Kidney (tissue), 14 donors: Measurements from ENCODE around the gene NAXD. TPM values are rescaled to one million over a fixed set of nuclear protein-coding genes. Genes with fewer than 3 reads are reported as not detected.

Source experiments
- DNase-seq, 5 donors: peaks; one replicate each; pipeline ENCODE4 v3.0.0-alpha.2; 2013 to 2020
- FAIRE-seq: peaks from 2 replicates; lab custom pipeline; 2012; peaks lifted over from hg19 to GRCh38; lab: Jason Lieb, UNC
- H3K27ac ChIP-seq, 2 donors: one replicate each; pipeline ENCODE4 v1.7.0; 2013; ENCODE audit warnings: low read depth in 2 of 2, low read length in 2 of 2, inconsistent platforms in 1 of 2
- H3K27me3 ChIP-seq: one replicate; pipeline ENCODE4 v1.7.1; 2013; ENCODE audit warnings: low read length, inconsistent platforms; ENCODE audit not compliant: control insufficient read depth, insufficient read depth
- H3K36me3 ChIP-seq, 3 donors: one replicate each; pipeline versions ENCODE4 v1.7.0 to v1.7.1; 2013; ENCODE audit warnings: low read length in 3 of 3, control low read depth in 1 of 3, inconsistent platforms in 1 of 3; ENCODE audit not compliant: insufficient read depth in 3 of 3, control insufficient read depth in 2 of 3
- H3K4me1 ChIP-seq, 3 donors: one replicate each; pipeline versions ENCODE4 v1.7.0 to v1.7.1; 2013; ENCODE audit warnings: low read length in 3 of 3, inconsistent platforms in 1 of 3, low read depth in 1 of 3; ENCODE audit not compliant: control insufficient read depth in 2 of 3, insufficient read depth in 2 of 3
- H3K4me3 ChIP-seq, 3 donors: one replicate each; pipeline versions ENCODE4 v1.7.0 to v1.8.1; 2013; ENCODE audit warnings: low read length in 3 of 3, control low read depth in 1 of 3, inconsistent platforms in 1 of 3
- H3K9ac ChIP-seq, 3 donors: one replicate each; pipeline versions ENCODE4 v1.7.0 to v1.7.1; 2013; ENCODE audit warnings: low read length in 3 of 3, control low read depth in 1 of 3, inconsistent platforms in 1 of 3
- H3K9me3 ChIP-seq, 3 donors: one replicate each; pipeline versions ENCODE4 v1.7.0 to v1.7.1; 2013; ENCODE audit warnings: low read length in 3 of 3, control low read depth in 1 of 3, inconsistent platforms in 1 of 3; ENCODE audit not compliant: control insufficient read depth in 2 of 3, insufficient read depth in 1 of 3
- intact Hi-C: fragments of 100-400 bp; cut with DNase I; formaldehyde crosslinking; loops from one replicate; pipeline ENCODE4 v1.11.1; 2022
- polyA plus RNA-seq: library from polyadenylated mRNA; stranded (reverse); fragments of 350-450 nt; fragmentation: Illumina TruSeq; extraction: RNeasy Lipid Tissue Mini Kit (QIAGEN cat#74804); gene quantifications from one replicate; pipeline ENCODE4 v1.2.3, GENCODE V29; 2014; ENCODE audit warnings: low read depth, low replicate concordance; ENCODE audit not compliant: insufficient read depth
- total RNA-seq: library from RNA; stranded (reverse); fragmentation: NEBNext Ultra II Directional; extraction: Animal tissue kit (Norgen Biotek cat#: 25700); gene quantifications from one replicate; pipeline ENCODE4 v1.2.1, GENCODE V29; 2021
- TF ChIP-seq, protein P1 (sequence below): IDR thresholded peaks from 3 replicates; pipeline ENCODE4 v1.5.1; 2012; ENCODE audit warnings: mild to moderate bottlenecking, moderate library complexity, borderline replicate concordance; ENCODE audit not compliant: insufficient read depth; ENCODE audit errors: extremely low read depth
- donor health status: control.
- donor health status: control.
- donor health status: control.
- donor health status: control.
- donor health status: control.
- donor health status: DM: yes; HTN: yes; CAD: no.
- donor health status: Normal renal cell carcinoma (clear cell type).

The NAXD gene
- total and polyA plus RNA-seq, 2 donors from 2014 or later, result 37.9 to 52.7 TPM

GRCh38 chr13:110576736-110577476, 38.4 kb upstream of the NAXD start:
- Histone ChIP-seq H3K27ac (no peak overlapping the region), H3K9me3 (no peaks in the 10 kb centered on the region), H3K9ac (no peak overlapping the region), H3K36me3 (no peaks in the 10 kb centered on the region), H3K4me3 (no peak overlapping the region), H3K27me3 (no peaks in the 10 kb centered on the region), H3K4me1 (peaks cover 0 to 5% (median 0%) of the 10 kb centered on the region in 3 donors)
- intact Hi-C loops, result no loop called here
- TF ChIP-seq, protein P1, sequence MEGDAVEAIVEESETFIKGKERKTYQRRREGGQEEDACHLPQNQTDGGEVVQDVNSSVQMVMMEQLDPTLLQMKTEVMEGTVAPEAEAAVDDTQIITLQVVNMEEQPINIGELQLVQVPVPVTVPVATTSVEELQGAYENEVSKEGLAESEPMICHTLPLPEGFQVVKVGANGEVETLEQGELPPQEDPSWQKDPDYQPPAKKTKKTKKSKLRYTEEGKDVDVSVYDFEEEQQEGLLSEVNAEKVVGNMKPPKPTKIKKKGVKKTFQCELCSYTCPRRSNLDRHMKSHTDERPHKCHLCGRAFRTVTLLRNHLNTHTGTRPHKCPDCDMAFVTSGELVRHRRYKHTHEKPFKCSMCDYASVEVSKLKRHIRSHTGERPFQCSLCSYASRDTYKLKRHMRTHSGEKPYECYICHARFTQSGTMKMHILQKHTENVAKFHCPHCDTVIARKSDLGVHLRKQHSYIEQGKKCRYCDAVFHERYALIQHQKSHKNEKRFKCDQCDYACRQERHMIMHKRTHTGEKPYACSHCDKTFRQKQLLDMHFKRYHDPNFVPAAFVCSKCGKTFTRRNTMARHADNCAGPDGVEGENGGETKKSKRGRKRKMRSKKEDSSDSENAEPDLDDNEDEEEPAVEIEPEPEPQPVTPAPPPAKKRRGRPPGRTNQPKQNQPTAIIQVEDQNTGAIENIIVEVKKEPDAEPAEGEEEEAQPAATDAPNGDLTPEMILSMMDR, result no peak
- DNase-seq (no peak), FAIRE-seq (no peak)

DNA sequence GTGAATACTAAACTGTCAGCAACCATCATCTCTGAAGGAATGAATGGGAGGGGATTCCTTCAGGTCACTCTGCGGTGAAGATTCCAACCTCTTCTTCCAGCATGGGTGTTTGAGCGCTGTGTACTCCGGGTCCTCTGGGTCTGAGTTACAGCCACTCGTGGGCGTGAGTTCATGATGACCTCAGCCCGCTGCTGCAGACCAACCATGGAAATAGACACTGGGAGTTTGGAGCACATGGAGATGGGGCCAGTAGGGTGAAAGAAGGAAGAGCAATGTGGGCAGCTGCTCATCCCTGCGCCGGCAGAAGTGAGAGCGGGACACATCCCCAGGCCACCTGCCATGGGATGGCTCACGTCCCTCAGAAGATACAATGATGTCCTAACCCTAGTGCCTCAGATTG, 37.0 kb upstream of the NAXD start:
- Histone ChIP-seq H3K9ac (no peak overlapping the region), H3K36me3 (no peaks in the 10 kb centered on the region), H3K27ac (no peak overlapping the region), H3K4me3 (no peak overlapping the region), H3K27me3 (no peaks in the 10 kb centered on the region), H3K4me1 (peaks cover 0 to 5% (median 0%) of the 10 kb centered on the region in 3 donors), H3K9me3 (no peaks in the 10 kb centered on the region)
- intact Hi-C loops, result no loop called here
- DNase-seq (no peak), FAIRE-seq (no peak)
- TF ChIP-seq, protein P1, result no peak

DNA sequence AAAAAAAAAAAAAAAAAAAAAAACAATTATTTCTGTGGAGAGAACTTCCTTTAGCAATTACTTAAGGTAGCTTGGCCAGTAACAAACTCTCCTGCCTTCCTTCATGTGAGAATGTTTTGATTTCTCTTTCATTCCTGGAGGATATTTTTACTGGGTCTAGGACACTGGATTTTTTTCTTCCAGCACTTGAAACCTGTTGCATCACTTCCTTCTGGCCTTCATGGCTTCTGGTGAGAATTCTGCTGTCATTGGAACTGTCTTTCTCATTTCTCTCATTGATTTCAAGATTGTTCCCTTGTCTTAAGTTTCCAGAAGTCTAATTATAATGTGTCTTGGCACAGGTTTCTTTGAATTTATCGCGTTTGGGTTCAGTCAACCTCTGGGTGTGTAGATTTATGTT, 34.5 kb upstream of the NAXD start:
- no peak overlapping the region for H3K27ac ChIP-seq
- H3K4me1 ChIP-seq, result no peaks in the 10 kb centered on the region
- intact Hi-C loops, result no loop called here
- TF ChIP-seq, protein P1, result no peak
- H3K9ac ChIP-seq, result no peak overlapping the region
- no peaks in the 10 kb centered on the region for H3K9me3 ChIP-seq
- DNase-seq (no peak), FAIRE-seq (no peak)
- no peak overlapping the region for H3K4me3 ChIP-seq
- no peaks in the 10 kb centered on the region for H3K36me3 ChIP-seq
- no peaks in the 10 kb centered on the region for H3K27me3 ChIP-seq
